Measurements from ENCODE around the gene NR6A1. TPM values are rescaled to one million over a fixed set of nuclear protein-coding genes. Genes with fewer than 3 reads are reported as not detected.

Gene NR6A1
- total and polyA plus RNA-seq, 2 of the 13 experiments (the other 11 are each of a cell fraction or from before 2014, with no cell fraction given): 28.1 to 31.5 TPM

DNA sequence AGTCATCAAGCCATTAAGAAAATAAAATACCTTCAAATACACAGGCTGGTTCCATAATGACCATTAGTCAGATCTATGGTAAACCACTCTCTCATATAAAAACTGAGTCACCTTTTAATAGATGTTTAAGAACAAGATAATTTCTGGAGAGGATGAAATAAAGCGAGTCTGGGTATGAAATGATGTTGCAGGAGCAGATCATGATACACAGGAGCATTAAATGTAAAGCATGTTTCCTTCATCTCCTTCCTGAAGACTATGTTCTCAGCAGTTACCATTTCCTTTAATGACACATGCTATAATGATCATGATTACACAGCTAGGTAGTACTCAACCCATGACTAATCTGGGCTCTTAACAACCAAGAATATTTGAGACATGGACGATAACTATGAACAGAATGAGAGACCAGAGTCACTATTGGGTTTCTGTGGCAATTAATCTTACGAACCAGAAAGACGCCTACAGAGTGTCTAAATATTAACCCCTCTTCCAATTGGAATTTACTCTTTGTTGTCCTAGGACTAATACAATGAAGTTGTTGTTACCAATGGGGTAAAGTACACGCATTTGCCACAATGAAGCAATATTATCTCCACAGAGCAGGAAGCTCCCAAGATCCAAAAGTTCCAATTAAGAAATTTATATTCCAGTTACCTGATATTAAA lies 105.6 kb downstream of the NR6A1 start (continued):
- TF ChIP-seq ZNF781 (CRISPR knock-in tag; IDR thresholded peaks at IDR 0.05; ENCODE audit: borderline replicate concordance, not compliant biosample characterization) (no peak), HOXA5 (CRISPR knock-in tag; IDR thresholded peaks at IDR 0.05) (peak; percentile 81; the same call in 1 of the 2 replicates), KLF9 (CRISPR knock-in tag; IDR thresholded peaks at IDR 0.05; ENCODE audit: low read depth) (no peak), ZNF746 (CRISPR knock-in tag; IDR thresholded peaks at IDR 0.05) (no peak), ZKSCAN5 (CRISPR knock-in tag; IDR thresholded peaks at IDR 0.05) (no peak), GATAD2A (CRISPR knock-in tag; IDR thresholded peaks at IDR 0.05) (peak; percentile 86), ZNF12 (CRISPR knock-in tag; IDR thresholded peaks at IDR 0.05) (no peak), ZFAT (CRISPR knock-in tag; conservative IDR thresholded peaks at IDR 0.05) (no peak), PTBP1 (IDR thresholded peaks at IDR 0.05; ENCODE audit: low read depth, low read length, poor library complexity, severe bottlenecking) (no peak), ZNF83 (CRISPR knock-in tag; IDR thresholded peaks at IDR 0.05; ENCODE audit: borderline replicate concordance) (no peak), ZNF558 (CRISPR knock-in tag; IDR thresholded peaks at IDR 0.05; ENCODE audit: borderline replicate concordance) (no peak), ZBTB42 (CRISPR knock-in tag; IDR thresholded peaks at IDR 0.05) (no peak), GATA4 (IDR thresholded peaks at IDR 0.05; ENCODE audit: borderline replicate concordance, low read depth) (no peak), ZNF674 (CRISPR knock-in tag; IDR thresholded peaks at IDR 0.05; ENCODE audit: low read depth) (no peak), ZFYVE20 (CRISPR knock-in tag; IDR thresholded peaks at IDR 0.05; ENCODE audit: borderline replicate concordance, low read depth) (no peak), NFYC (CRISPR knock-in tag; IDR thresholded peaks at IDR 0.05) (no peak)
- TF ChIP-seq, protein P1, sequence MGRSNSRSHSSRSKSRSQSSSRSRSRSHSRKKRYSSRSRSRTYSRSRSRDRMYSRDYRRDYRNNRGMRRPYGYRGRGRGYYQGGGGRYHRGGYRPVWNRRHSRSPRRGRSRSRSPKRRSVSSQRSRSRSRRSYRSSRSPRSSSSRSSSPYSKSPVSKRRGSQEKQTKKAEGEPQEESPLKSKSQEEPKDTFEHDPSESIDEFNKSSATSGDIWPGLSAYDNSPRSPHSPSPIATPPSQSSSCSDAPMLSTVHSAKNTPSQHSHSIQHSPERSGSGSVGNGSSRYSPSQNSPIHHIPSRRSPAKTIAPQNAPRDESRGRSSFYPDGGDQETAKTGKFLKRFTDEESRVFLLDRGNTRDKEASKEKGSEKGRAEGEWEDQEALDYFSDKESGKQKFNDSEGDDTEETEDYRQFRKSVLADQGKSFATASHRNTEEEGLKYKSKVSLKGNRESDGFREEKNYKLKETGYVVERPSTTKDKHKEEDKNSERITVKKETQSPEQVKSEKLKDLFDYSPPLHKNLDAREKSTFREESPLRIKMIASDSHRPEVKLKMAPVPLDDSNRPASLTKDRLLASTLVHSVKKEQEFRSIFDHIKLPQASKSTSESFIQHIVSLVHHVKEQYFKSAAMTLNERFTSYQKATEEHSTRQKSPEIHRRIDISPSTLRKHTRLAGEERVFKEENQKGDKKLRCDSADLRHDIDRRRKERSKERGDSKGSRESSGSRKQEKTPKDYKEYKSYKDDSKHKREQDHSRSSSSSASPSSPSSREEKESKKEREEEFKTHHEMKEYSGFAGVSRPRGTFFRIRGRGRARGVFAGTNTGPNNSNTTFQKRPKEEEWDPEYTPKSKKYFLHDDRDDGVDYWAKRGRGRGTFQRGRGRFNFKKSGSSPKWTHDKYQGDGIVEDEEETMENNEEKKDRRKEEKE (IDR thresholded peaks at IDR 0.05): no peak
- TF ChIP-seq, protein P2, sequence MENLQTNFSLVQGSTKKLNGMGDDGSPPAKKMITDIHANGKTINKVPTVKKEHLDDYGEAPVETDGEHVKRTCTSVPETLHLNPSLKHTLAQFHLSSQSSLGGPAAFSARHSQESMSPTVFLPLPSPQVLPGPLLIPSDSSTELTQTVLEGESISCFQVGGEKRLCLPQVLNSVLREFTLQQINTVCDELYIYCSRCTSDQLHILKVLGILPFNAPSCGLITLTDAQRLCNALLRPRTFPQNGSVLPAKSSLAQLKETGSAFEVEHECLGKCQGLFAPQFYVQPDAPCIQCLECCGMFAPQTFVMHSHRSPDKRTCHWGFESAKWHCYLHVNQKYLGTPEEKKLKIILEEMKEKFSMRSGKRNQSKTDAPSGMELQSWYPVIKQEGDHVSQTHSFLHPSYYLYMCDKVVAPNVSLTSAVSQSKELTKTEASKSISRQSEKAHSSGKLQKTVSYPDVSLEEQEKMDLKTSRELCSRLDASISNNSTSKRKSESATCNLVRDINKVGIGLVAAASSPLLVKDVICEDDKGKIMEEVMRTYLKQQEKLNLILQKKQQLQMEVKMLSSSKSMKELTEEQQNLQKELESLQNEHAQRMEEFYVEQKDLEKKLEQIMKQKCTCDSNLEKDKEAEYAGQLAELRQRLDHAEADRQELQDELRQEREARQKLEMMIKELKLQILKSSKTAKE (CRISPR knock-in tag; IDR thresholded peaks at IDR 0.05; ENCODE audit: borderline replicate concordance): no peak
- TF ChIP-seq, protein P3, sequence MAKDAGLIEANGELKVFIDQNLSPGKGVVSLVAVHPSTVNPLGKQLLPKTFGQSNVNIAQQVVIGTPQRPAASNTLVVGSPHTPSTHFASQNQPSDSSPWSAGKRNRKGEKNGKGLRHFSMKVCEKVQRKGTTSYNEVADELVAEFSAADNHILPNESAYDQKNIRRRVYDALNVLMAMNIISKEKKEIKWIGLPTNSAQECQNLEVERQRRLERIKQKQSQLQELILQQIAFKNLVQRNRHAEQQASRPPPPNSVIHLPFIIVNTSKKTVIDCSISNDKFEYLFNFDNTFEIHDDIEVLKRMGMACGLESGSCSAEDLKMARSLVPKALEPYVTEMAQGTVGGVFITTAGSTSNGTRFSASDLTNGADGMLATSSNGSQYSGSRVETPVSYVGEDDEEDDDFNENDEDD (CRISPR knock-in tag; IDR thresholded peaks at IDR 0.05; ENCODE audit: borderline replicate concordance): no peak
- TF ChIP-seq, protein P4, sequence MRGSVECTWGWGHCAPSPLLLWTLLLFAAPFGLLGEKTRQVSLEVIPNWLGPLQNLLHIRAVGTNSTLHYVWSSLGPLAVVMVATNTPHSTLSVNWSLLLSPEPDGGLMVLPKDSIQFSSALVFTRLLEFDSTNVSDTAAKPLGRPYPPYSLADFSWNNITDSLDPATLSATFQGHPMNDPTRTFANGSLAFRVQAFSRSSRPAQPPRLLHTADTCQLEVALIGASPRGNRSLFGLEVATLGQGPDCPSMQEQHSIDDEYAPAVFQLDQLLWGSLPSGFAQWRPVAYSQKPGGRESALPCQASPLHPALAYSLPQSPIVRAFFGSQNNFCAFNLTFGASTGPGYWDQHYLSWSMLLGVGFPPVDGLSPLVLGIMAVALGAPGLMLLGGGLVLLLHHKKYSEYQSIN (CRISPR knock-in tag; IDR thresholded peaks at IDR 0.05; ENCODE audit: borderline replicate concordance): no peak
- TF ChIP-seq, protein P5, sequence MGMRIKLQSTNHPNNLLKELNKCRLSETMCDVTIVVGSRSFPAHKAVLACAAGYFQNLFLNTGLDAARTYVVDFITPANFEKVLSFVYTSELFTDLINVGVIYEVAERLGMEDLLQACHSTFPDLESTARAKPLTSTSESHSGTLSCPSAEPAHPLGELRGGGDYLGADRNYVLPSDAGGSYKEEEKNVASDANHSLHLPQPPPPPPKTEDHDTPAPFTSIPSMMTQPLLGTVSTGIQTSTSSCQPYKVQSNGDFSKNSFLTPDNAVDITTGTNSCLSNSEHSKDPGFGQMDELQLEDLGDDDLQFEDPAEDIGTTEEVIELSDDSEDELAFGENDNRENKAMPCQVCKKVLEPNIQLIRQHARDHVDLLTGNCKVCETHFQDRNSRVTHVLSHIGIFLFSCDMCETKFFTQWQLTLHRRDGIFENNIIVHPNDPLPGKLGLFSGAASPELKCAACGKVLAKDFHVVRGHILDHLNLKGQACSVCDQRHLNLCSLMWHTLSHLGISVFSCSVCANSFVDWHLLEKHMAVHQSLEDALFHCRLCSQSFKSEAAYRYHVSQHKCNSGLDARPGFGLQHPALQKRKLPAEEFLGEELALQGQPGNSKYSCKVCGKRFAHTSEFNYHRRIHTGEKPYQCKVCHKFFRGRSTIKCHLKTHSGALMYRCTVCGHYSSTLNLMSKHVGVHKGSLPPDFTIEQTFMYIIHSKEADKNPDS (CRISPR knock-in tag; IDR thresholded peaks at IDR 0.05): no peak
